HCT116 (cell line): ENCODE measurements around the gene DIP2A.

Source experiments
- ATF3 ChIP-seq: IDR thresholded peaks from 2 replicates; pipeline ENCODE4 v1.6.1; 2012
- CEBPB ChIP-seq: IDR thresholded peaks from 2 replicates; pipeline ENCODE4 v1.6.1; 2012; ENCODE audit warnings: low read depth
- CTCF ChIP-seq, 3 experiments: fragments of 200-600 bp in 1 of 3; sonication (generic) in 1 of 3; IDR thresholded peaks in 2 of 3; conservative IDR thresholded peaks in 1 of 3; 2 replicates each; pipeline ENCODE4 v1.5.1; 2012 to 2017; ENCODE audit warnings: low read depth in 2 of 3, low read length in 2 of 3, antibody characterized with exemption in 1 of 3, borderline replicate concordance in 1 of 3, control low read depth in 1 of 3, mild to moderate bottlenecking in 1 of 3, mixed read lengths in 1 of 3, mixed run types in 1 of 3, moderate library complexity in 1 of 3; ENCODE audit not compliant: insufficient read depth in 1 of 3
- EZH2phosphoT487 ChIP-seq: fragments of 200-600 bp; IDR thresholded peaks from 2 replicates; pipeline ENCODE4 v1.6.1; 2018; ENCODE audit warnings: antibody characterized with exemption, borderline replicate concordance
- MAX ChIP-seq: IDR thresholded peaks from 2 replicates; pipeline ENCODE4 v1.6.1; 2012
- TCF7L2 ChIP-seq: IDR thresholded peaks from 2 replicates; pipeline ENCODE4 v1.7.0; 2011; ENCODE audit warnings: borderline replicate concordance, inconsistent platforms; ENCODE audit not compliant: insufficient read depth, insufficient read length; ENCODE audit errors: extremely low read depth

- no peak for TF ChIP-seq CTCF (IDR thresholded peaks at IDR 0.05 in 2 of 3, conservative IDR thresholded peaks at IDR 0.05 in 1 of 3; ENCODE audit: borderline replicate concordance in 1 of 3, insufficient read depth in 1 of 3, low read depth in 2 of 3, low read length in 2 of 3)
- TF ChIP-seq MAX: no peak
- TF ChIP-seq ATF3: no peak
- no peak for TF ChIP-seq CEBPB
- TF ChIP-seq EZH2phosphoT487: no peak
- no peak for TF ChIP-seq TCF7L2
Observed at GRCh38 chr21:46441331-46441730, 17.4 kb upstream of the DIP2A start.
